HK-2 (cell line): ENCODE results near the gene TTC23L.

Source experiments
- DNase-seq: peaks from one replicate; pipeline ENCODE4 v3.0.0-alpha.2; 2018; ENCODE audit not compliant: unreplicated experiment

Gene TTC23L

DNA sequence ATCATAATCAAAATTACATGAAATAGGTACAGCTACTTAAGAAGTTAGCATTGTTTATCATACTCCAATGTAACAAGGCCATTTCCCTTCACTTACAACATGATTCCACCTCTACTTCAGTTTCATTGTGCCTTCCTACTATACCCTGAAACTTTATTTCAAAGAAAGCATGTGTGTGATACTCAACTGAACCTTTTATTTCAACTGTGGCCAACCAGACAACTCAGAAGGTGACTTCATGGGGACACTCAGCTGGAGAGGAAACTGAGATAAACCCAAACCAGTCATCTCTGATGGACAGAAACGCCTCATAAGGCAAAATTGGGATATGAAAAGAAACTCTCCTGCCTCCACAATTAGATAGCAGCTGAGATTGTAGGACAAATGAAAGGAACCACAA, 5.9 kb upstream of the TTC23L start:
- DNase-seq: no peak

DNA sequence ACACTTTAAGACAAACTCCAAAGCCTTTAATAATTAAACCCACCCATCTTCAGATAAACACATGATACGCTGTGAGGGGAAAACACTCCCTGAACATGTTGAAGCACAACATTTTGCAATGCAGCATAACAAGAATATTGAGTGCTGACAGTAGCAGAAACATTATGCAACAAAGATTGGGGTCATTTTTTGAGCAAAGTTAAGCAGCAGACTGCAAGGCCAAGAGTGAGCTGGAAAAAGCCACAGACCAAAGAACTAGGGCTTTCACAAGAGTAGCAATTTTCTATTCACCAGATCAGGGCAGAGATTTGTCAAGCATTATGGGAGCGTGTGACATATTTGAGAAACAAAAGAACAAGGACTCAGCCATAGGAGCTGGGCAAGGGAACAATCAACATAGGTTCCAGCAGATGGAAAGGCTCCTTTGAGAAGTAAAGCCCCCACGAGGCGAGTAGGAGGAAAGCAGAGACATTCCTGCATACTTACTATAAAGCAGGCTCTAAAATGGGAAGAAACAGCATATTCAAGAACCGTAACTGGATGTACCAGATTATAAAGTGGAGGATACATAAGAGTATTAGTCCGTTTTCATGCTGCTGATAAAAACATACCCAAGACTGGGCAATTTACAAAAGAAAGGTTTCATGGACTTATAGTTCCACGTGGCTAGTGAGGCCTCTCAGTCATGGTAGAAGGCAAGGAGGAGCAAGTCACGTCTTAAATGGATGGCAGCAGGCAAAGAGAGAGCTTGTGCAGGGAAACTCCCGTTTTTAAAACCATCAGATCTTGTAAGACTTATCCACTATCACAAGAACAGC, 4.8 kb upstream of the TTC23L start:
- DNase-seq: no peak

DNA sequence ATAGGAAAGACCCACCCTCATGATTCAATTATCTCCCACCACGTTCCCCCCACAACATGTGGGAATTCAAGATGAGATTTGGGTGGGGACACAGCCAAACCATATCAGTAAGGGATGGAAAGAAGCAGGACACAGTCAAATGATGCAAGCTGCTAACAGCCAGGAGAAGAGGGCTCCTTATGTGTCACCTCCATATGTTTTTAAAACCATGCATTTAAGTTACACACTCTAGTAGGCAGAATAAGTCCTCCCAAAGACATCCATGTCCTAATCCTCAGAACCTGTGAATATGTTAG, 4.2 kb upstream of the TTC23L start:
- DNase-seq: no peak

DNA sequence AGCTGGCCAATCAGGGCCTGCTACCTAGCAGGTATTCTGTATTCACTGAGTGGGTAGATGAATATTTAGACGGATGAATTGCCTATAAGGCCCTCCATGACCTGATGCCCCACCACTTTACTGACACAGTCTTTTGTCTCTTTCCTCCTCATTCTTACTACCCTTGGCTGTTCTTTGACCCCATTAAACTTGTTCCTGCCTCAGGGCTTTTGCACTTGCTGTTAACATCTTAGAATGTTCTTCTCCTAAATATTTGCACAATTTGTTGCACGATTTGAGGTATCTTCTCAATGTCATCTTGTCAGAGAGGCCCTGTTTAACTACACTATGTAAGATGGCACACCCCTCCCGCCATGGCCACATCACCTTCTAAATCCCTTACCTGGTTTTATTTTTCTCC, 3.3 kb upstream of the TTC23L start:
- DNase-seq: no peak

DNA sequence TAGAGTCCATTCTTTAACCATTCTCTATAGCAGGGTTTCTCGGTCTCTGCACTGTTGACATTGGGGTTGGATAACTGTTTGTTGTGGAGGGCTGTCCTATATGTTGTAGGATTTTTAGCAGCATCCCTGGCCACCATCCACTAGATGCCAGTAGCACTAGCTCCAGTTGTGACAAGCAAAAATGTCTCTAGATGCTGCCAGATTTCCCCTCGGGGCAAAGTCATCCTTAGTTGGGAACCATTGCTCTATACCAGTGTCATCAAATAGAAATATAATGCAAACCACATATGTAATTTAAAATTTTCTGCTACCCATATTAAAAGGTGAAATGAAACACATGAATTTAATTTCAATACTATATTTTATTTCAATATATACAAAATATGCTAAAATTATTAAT, 2.9 kb downstream of the TTC23L start:
- DNase-seq: no peak

DNA sequence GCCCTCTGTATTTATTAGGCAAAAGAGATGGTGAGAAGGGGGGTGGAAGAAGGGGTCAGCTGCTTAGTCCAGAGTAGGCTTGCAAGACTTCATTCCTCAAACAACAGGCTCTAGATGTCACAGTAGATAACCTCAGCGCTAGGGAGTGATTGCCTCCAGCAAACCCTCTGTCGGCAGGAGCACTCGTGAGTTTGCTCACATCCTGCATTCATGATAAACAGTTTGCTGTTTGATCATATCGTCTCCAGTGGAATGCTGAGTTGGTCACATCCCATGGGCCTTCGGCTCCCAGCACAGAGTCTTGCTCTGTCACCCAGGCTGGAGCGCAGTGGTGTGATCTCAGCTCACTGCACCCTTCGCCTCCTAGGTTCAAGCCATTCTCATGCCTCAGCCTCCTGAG, 3.6 kb downstream of the TTC23L start:
- DNase-seq: no peak

DNA sequence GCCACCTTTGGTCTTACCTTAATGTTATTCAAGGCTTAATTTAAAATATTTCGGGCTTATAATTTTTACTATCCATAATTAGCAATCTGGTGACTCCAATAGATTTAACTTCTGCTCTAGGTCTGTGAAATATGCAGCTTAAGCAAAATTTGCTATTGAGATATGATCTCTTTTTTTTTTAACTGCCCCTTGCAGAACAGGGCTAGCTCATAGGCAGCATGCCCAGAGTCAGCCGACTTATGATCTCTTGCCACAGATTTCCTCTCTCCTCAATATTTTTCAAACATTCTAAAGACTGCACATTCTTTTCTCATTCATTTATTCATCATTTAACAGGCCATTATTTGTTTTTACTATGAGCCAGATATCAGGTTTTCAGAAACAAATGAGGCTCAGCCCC, 4.5 kb downstream of the TTC23L start:
- no peak for DNase-seq

DNA sequence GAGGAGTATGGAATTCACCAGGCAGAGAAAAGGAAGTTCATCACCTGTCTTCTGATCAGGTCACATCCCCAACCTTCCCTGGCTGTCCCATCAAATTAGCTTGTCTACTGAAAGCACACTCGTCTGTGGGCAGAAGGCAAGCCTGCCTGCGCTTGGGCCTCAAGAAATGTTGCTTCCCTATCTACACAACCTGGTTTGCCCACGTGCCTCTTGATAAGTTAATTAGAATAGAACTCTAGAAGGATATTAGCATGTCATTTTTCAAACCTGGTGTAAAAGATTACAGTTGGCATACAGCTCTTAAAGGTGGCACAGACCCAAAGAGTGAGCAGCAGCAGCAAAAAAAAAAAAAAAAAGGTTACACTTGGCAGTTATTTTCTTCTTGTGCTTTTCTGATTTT, 5.1 kb downstream of the TTC23L start:
- no peak for DNase-seq

DNA sequence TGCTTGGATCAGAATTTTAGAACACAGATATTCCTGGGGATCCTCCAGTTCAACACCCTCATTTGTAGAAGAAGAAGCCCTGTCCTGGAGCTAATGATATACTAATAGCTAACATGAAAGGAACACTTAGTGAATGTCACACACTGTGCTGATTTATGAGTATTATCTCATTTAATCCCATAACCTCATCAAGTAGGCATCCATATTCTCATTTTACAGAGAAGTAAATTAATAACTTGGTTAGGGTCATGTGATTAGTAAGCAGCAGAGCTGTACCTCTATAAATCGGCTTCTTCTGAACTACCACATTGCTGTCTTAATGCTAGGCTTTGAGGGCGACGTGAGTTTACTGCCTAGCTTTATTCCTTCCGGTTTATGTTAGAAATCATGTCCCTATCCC, 6.0 kb downstream of the TTC23L start:
- DNase-seq: no peak

DNA sequence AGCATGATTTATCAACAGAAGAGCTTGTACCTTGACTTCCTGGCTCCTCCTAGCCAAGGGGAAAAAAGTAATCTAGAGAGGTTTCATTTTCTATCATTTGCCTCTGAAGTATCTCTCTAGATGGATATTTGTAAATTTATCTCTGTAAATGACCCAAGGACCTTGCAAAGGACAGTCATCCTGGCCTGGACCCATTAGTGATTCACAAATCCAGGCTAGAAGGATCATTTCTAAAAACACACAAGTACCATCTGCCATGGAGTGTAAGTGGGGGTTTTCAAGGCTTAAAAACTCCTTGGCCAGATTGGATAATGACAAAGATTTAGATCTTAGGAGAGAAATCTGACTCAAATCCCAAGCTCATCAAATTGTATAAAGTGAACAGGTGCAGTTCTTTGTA, 8.1 kb downstream of the TTC23L start:
- DNase-seq: no peak

DNA sequence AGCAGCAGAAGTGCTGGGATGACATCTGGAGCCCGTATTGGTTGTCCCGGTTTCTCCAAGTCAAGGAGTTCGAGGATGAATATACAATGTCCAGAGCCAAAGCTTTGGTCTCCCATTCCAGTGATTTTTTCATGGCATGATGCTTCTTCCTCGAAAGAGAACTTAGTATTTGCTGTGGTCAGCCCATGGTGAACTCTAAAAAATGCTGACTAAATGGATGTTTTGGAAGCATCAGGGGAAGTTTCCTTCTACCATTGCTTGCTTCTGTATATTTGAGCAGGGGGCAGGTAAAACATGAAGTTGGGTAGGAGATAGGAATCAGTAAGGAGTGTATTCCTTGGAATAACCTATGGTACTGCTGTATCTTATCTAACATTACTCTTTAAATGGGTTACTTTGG, 8.6 kb downstream of the TTC23L start:
- DNase-seq: no peak

DNA sequence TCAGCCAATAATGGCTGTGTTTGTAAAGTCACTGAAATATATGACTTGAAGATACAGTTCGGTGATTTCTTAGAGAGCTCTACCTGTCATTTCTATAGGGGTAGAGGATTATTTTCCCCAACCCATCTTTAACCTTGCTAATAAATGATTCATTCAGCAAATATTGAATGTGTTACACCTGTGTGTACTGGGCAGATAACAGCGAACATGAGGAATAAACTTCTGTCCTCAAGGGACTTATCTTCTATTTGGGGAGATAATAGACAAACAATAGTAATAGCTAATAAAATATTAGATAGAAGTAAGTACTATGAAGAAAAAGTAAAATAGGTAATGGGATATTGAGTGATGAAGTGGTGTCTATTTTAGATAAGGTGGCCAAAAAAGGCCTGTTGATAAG, 9.3 kb downstream of the TTC23L start:
- no peak for DNase-seq

DNA sequence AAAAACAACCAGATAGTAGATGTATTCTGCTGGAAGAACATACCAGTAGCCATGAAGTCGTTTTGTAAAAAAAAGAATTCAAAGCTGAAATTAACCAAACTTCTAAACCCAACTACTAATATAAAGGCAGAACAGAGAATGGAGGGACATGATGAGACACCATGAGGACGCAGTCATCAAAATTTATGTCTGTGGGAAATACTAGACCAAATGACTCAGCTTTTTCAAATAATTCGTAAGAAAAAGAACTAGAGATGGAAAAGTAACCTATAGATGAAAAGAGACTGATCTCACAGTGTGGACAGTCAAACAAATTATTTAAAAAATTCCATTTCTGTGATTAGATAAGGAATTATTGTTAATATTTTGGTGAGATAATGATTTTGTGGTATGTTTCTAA, 10.3 kb downstream of the TTC23L start:
- no peak for DNase-seq

DNA sequence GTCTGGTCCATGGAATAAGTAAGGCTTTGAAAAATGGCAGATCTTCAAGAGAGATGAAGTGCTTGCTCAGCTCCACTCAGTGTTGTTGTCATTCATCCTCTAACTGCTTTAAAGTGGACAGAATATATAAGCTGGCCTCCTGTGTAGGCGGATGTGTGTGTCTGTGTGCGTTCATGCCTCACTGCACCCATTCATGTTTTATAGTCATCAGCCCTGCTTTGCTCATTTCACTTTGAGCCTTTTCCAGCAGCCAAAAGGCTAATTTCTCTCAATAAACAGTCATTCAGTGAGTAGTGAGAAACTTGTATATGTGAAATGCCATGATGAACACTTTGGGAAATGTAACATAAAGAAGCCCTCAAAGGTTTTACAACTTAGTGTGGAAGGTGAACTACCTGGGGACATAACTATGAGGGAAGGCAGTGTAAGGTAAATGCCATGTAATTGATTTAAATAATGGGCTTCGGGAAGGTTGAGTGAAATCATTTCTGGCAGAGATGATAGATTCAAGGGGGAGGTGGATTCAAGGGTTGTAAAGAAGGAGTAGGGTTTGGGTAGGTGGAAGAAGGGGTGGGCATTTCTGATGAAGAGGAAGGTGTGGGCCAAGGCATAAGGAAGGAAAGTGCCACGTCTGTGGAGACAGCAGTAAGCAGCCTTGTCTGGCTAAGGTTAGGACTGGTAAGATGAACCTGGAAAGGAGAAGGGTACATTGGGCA, 15.7 kb downstream of the TTC23L start:
- DNase-seq: no peak

DNA sequence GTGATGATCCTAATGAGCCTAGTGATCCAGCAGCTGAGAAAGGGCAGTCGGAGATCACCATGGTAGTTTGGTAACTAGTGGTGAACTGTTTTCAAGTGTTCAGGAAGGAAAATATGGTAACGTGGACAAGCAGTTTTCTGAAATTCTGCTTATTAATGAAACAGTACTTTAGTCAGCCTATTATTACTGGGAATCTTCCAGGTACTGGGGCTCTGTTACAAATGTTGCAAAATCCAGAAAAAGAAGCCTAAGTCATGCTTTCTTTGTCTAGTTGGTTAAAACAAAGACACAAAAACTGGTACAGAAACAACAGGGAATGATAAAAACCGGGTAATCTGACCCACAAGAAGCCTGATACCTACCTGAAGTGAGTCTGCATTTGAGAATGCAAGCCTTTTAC, 18.2 kb downstream of the TTC23L start:
- no peak for DNase-seq

DNA sequence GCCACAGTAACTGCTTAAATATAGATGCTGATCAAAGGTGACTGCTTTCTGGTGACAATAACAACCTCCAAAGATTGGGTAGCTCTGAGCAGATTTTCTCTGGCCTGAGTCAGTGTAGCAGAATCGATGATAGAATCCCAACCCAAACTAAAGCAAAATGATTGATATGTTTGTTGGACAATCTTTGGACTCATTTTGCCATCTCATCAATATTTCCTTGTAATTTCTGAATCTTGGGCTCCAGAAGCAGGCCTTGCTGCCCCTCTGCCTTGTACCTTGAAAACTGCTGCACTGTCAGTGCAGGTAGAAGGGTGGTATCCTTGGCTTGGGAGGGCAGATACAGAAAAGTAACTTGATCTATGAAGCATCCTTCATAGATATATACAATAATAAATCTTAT, 18.9 kb downstream of the TTC23L start:
- DNase-seq: no peak

DNA sequence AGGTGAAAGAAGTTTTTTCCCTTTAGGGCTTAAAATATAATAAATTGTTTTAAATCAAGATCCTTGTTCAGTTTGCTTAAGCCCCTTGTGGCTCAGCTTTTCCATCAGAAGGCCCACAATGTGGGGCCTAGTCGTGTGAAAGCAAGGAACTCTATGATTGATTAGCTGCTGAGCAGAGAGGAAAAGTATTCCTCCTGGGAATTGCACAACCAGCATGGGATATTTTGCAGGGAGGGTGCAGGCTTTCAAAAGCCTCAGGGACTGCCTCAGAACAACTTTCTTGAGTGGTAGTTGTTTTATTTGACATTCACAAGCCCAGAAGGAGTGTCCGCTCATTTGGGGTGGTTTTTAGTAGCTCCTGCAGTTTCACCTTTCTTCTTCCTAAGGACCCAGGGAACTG, 19.8 kb downstream of the TTC23L start:
- DNase-seq: no peak

DNA sequence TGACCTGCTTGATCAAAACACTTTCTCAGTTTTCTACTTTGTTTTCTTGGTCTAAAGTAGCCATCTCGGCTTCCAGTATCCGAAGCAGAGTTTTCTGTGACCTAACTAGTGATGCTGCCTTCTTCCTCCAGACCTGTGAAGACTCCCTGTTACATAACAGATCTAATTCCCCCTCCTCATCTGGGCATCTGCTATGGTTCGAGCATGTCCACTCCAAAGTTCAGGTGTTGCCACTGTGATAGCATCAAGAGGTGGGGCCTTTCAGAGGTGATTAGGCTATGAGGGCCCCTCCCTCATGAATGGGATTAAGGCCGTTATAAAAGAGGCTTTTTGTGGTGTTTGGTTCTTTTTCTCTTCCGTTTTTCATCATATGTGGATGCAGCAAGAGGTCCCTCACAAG, 20.3 kb downstream of the TTC23L start:
- no peak for DNase-seq

DNA sequence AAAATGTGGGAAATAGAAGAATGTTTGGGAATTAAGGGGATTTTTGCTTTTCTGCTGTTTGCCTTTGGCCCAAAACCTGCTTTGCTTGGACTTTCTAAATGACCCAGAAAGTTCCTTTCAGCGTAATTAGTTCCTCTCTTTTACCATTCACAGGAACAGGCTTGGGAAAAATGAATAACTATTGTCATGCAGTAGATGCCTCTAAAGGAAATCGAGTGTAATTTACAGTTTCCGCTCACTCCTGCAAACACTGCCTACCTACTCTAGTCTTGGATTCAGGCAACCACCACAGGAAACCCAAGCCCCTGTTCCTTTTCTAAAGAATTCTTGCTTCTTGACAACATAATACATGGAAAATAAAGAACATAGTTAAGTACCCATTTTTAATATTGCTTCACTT, 25.0 kb downstream of the TTC23L start:
- no peak for DNase-seq

DNA sequence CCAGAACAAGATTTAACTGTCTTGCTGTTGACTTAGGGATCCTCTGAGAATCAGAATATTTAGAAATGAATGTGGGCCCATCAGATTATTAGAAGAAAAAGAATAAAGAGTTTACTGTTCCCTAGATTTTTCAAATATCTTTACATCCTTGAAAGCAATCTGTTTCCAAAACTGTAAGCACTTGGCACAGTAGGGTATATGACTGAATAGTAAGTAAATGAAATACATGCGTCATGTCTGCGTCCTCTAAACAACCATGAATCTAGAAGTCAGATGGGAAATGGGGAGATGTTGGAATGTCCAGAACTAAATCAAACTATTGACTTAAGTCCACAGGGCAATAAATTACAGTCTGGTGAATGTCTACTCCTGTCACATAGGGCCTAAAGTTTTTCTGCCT, 26.1 kb downstream of the TTC23L start:
- DNase-seq: no peak

DNA sequence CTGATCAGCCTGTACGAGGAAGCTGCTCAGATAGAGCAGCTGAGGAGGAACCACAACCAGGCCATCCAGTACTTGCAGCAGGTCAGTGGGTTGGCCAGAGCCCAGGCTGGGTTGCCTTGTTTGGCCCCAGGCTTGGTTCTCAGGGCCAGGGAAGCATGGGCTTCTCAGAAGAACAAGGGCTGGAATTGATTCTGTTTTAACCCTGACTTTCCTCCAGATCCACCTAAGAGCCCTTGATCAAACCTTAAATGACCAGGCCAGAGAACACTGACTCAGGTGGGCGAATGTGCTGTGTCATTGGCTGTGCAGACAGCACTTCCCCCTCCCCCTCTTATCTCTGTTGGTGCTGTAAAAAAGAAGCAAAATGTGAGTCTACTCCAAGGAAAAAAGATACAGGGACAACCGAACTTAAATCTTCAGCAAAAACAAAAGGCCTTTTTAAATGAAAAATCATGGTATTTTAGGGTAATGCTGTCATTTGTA, 28.1 kb downstream of the TTC23L start:
- DNase-seq: no peak

DNA sequence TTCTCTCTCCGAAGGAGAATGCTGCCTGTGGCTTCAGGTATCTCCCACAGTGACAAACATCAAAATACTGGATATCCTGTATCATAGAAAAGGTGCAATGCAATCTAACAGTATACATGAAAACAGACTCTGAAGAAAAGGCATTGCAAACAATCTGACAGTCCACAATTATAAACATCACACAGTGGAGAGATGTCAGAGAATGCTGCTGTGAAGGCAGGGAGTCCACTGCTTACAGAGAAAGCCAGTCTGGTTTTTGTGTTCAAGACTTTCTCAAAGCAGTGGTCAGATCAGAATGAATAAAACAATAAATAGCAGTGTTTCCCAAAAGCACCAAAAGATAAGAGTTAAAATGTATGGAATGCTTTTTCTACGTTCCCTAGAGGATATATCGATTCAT, 28.7 kb downstream of the TTC23L start:
- no peak for DNase-seq

DNA sequence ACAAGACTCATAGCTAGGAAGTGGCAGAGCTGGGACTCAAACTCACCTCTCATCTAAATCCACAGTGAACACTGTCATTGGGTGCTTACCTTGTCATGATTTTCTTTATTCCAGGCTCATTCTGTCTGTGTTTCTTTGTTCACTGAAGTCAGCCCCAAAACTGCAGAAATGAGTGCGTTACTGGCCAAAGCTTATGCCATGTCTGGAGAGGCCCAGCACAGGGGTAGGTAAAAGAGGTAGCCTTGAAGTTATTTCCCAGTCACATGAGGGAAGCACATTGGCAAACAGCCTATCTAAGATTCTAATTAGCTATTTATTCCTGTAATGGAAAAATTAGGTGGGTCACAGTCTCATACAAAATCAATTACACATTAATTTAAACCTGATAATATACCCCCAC, 29.8 kb downstream of the TTC23L start:
- no peak for DNase-seq

DNA sequence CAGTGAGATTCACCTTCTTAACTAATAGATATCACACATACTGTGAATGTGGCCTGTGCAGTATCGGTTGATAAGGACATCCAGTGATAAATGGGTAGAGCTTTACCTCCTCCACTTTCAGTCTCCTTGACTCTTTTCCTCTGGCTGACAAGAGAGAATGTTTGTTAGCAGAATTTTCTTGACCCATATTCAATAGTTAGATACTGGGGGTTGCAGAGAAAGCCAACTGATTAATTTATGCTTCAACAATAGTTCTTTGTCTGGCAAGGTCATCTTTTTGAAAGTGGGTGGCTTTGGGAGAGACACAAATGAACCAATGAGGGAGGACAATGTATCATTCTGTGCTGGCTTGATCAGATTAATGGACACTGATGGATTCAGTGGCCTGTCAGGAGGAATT, 30.3 kb downstream of the TTC23L start:
- DNase-seq: no peak
